ENCODE data around the gene IRF8. TPM values are rescaled to one million over a fixed set of nuclear protein-coding genes. Genes with fewer than 3 reads are reported as not detected.

The IRF8 gene
- total and polyA plus RNA-seq, 2 donors (not counting 1 experiment from before 2014, with no cell fraction given) = 0.14 TPM; not detected in 1

- DNase-seq (ENCODE audit: low read depth in 2 of 2) = no peak
- no peak overlapping the region for H3K9ac ChIP-seq (ENCODE audit: insufficient read depth, low read length)
- no peak overlapping the region for H3K4me2 ChIP-seq (ENCODE audit: extremely low read depth, insufficient read depth, low read length)
- no peaks in the 10 kb centered on the region for H3K9me3 ChIP-seq (ENCODE audit: control insufficient read depth, insufficient read depth, low read depth, low read length)
- no peak overlapping the region for H2AFZ ChIP-seq (ENCODE audit: low read length)
- no peak overlapping the region for H3K27ac ChIP-seq (ENCODE audit: insufficient read depth, low read length)
- no peaks in the 10 kb centered on the region for H3K4me1 ChIP-seq (ENCODE audit: control insufficient read depth, extremely low read depth, insufficient read depth, low read length)
- no peak overlapping the region for H3K4me3 ChIP-seq (replicated peaks in 1 of 4; ENCODE audit: control extremely low read depth in 1 of 4, insufficient read depth in 1 of 4, low read depth in 3 of 4, low read length in 4 of 4)
- no peaks in the 10 kb centered on the region for H4K20me1 ChIP-seq (ENCODE audit: control insufficient read depth, extremely low read depth, insufficient read depth, low read length)
- TF ChIP-seq, protein P1, sequence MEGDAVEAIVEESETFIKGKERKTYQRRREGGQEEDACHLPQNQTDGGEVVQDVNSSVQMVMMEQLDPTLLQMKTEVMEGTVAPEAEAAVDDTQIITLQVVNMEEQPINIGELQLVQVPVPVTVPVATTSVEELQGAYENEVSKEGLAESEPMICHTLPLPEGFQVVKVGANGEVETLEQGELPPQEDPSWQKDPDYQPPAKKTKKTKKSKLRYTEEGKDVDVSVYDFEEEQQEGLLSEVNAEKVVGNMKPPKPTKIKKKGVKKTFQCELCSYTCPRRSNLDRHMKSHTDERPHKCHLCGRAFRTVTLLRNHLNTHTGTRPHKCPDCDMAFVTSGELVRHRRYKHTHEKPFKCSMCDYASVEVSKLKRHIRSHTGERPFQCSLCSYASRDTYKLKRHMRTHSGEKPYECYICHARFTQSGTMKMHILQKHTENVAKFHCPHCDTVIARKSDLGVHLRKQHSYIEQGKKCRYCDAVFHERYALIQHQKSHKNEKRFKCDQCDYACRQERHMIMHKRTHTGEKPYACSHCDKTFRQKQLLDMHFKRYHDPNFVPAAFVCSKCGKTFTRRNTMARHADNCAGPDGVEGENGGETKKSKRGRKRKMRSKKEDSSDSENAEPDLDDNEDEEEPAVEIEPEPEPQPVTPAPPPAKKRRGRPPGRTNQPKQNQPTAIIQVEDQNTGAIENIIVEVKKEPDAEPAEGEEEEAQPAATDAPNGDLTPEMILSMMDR (conservative IDR thresholded peaks at IDR 0.05 in 1 of 2, IDR thresholded peaks at IDR 0.05 in 1 of 2; ENCODE audit: low read depth in 1 of 2, low read length in 2 of 2) = no peak
- TF ChIP-seq EZH2 (IDR thresholded peaks at IDR 0.05; ENCODE audit: low read length, missing control alignments) = no peak
- H3K36me3 ChIP-seq (ENCODE audit: control insufficient read depth, insufficient read depth, low read length) = no peaks in the 10 kb centered on the region
- no peaks in the 10 kb centered on the region for H3K79me2 ChIP-seq (ENCODE audit: control insufficient read depth, insufficient read depth, low read length)
- peaks cover 10% of the 10 kb centered on the region for H3K27me3 ChIP-seq (ENCODE audit: control insufficient read depth, insufficient read depth, low read length)
Observed at GRCh38 chr16:85930301-85930700, 31.3 kb downstream of the IRF8 start.

GRCh38 chr16:85931596-85932402 lies 32.8 kb downstream of the IRF8 start:
- peaks cover 6% of the 10 kb centered on the region for H3K27me3 ChIP-seq (ENCODE audit: control insufficient read depth, insufficient read depth, low read length)
- DNase-seq (ENCODE audit: low read depth in 2 of 2) = no peak
- no peak overlapping the region for H3K4me2 ChIP-seq (ENCODE audit: extremely low read depth, insufficient read depth, low read length)
- H3K79me2 ChIP-seq (ENCODE audit: control insufficient read depth, insufficient read depth, low read length) = no peaks in the 10 kb centered on the region
- H3K9me3 ChIP-seq (ENCODE audit: control insufficient read depth, insufficient read depth, low read depth, low read length) = no peaks in the 10 kb centered on the region
- H3K4me1 ChIP-seq (ENCODE audit: control insufficient read depth, extremely low read depth, insufficient read depth, low read length) = no peaks in the 10 kb centered on the region
- H3K4me3 ChIP-seq (replicated peaks in 1 of 4; ENCODE audit: control extremely low read depth in 1 of 4, insufficient read depth in 1 of 4, low read depth in 3 of 4, low read length in 4 of 4) = no peak overlapping the region
- no peaks in the 10 kb centered on the region for H3K36me3 ChIP-seq (ENCODE audit: control insufficient read depth, insufficient read depth, low read length)
- no peak overlapping the region for H2AFZ ChIP-seq (ENCODE audit: low read length)
- no peak for TF ChIP-seq EZH2 (IDR thresholded peaks at IDR 0.05; ENCODE audit: low read length, missing control alignments)
- TF ChIP-seq, protein P1 (conservative IDR thresholded peaks at IDR 0.05 in 1 of 2, IDR thresholded peaks at IDR 0.05 in 1 of 2; ENCODE audit: low read depth in 1 of 2, low read length in 2 of 2) = no peak
- no peak overlapping the region for H3K9ac ChIP-seq (ENCODE audit: insufficient read depth, low read length)
- H3K27ac ChIP-seq (ENCODE audit: insufficient read depth, low read length) = no peak overlapping the region
- no peaks in the 10 kb centered on the region for H4K20me1 ChIP-seq (ENCODE audit: control insufficient read depth, extremely low read depth, insufficient read depth, low read length)

- H2AFZ ChIP-seq (ENCODE audit: low read length) = no peak overlapping the region
- no peaks in the 10 kb centered on the region for H3K9me3 ChIP-seq (ENCODE audit: control insufficient read depth, insufficient read depth, low read depth, low read length)
- DNase-seq (ENCODE audit: low read depth in 2 of 2) = no peak
- no peak overlapping the region for H3K4me3 ChIP-seq (replicated peaks in 1 of 4; ENCODE audit: control extremely low read depth in 1 of 4, insufficient read depth in 1 of 4, low read depth in 3 of 4, low read length in 4 of 4)
- H3K27ac ChIP-seq (ENCODE audit: insufficient read depth, low read length) = no peak overlapping the region
- H3K36me3 ChIP-seq (ENCODE audit: control insufficient read depth, insufficient read depth, low read length) = no peaks in the 10 kb centered on the region
- no peaks in the 10 kb centered on the region for H3K79me2 ChIP-seq (ENCODE audit: control insufficient read depth, insufficient read depth, low read length)
- no peak overlapping the region for H3K4me2 ChIP-seq (ENCODE audit: extremely low read depth, insufficient read depth, low read length)
- TF ChIP-seq, protein P1 (conservative IDR thresholded peaks at IDR 0.05 in 1 of 2, IDR thresholded peaks at IDR 0.05 in 1 of 2; ENCODE audit: low read depth in 1 of 2, low read length in 2 of 2) = no peak
- no peak for TF ChIP-seq EZH2 (IDR thresholded peaks at IDR 0.05; ENCODE audit: low read length, missing control alignments)
- H4K20me1 ChIP-seq (ENCODE audit: control insufficient read depth, extremely low read depth, insufficient read depth, low read length) = no peaks in the 10 kb centered on the region
- H3K27me3 ChIP-seq (ENCODE audit: control insufficient read depth, insufficient read depth, low read length) = peaks cover 3% of the 10 kb centered on the region
- no peak overlapping the region for H3K9ac ChIP-seq (ENCODE audit: insufficient read depth, low read length)
- no peaks in the 10 kb centered on the region for H3K4me1 ChIP-seq (ENCODE audit: control insufficient read depth, extremely low read depth, insufficient read depth, low read length)
Observed at GRCh38 chr16:85934210-85934609, 35.2 kb downstream of the IRF8 start.
